Epithelial cell of proximal tubule (primary cell): ENCODE results near the gene MYOZ3. TPM values are rescaled to one million over a fixed set of nuclear protein-coding genes. Genes with fewer than 3 reads are reported as not detected.

Experiments
- DNase-seq: peaks from one replicate; pipeline ENCODE4 v3.0.0-alpha.2; 2011; ENCODE audit warnings: low read depth
- H3K4me3 ChIP-seq: 2 replicates; pipeline ENCODE4 v1.5.1; 2011; ENCODE audit warnings: low read depth, mild to moderate bottlenecking, low read length
- CTCF ChIP-seq: conservative IDR thresholded peaks from 2 replicates; pipeline ENCODE4 v1.5.1; 2012; ENCODE audit warnings: low read depth, mild to moderate bottlenecking, low read length
- total RNA-seq: library from RNA; depleted of rRNA; stranded (reverse); fragments of >200 nt; gene quantifications from 2 replicates; pipeline ENCODE4 v1.2.3, GENCODE V29; 2015

MYOZ3 gene
- total RNA-seq, 1 donor from 2014 or later = 2.2 TPM

GRCh38 chr5:150642991-150643710 is 17.9 kb upstream of the MYOZ3 start:
- no peak overlapping the region for H3K4me3 ChIP-seq
- no peak for DNase-seq
- TF ChIP-seq CTCF = no peak

DNA sequence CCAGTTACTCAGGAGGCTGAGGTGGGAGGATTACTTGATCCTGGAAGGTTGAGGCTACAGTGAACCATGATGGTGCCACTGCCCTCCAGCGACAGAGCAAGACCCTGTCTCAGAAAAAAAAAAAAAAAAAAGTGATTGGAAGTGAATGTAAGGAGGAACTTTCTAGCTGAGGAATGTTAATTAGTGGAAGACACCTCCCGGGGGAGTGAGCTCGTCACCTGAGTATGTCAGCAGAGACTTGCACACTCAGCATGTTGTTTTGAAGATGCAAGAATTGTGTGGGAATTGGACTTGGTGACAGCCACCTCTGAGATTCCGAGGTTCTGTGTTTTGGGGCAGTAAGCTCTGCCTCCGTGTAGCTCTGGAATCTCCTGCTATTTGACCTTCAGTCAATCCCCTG is 17.0 kb upstream of the MYOZ3 start:
- no peak for DNase-seq
- TF ChIP-seq CTCF = no peak
- no peak overlapping the region for H3K4me3 ChIP-seq

GRCh38 chr5:150644514-150644913 is 16.5 kb upstream of the MYOZ3 start:
- no peak for DNase-seq
- no peak overlapping the region for H3K4me3 ChIP-seq
- no peak for TF ChIP-seq CTCF

- DNase-seq = peak; percentile 80
- H3K4me3 ChIP-seq = no peak overlapping the region
- no peak for TF ChIP-seq CTCF
Observed at GRCh38 chr5:150645070-150645700, 15.9 kb upstream of the MYOZ3 start.

GRCh38 chr5:150647275-150648251 is 13.5 kb upstream of the MYOZ3 start:
- no peak for TF ChIP-seq CTCF
- DNase-seq = no peak

GRCh38 chr5:150648294-150649107 is 12.6 kb upstream of the MYOZ3 start:
- no peak for DNase-seq
- no peak overlapping the region for H3K4me3 ChIP-seq
- TF ChIP-seq CTCF = no peak

More at GRCh38 chr5:150647275-150648251, 13.5 kb upstream of the MYOZ3 start:
- no peak overlapping the region for H3K4me3 ChIP-seq
